Measurements from ENCODE around the gene EFNA1. TPM values are rescaled to one million over a fixed set of nuclear protein-coding genes. Genes with fewer than 3 reads are reported as not detected.
A peak's percentile ranks its signal among the peaks of the same experiment; 100 is the strongest.

Gene EFNA1
- total RNA-seq, 4 donors from 2014 or later, result 88.9 to 198 (median 120) TPM

DNA sequence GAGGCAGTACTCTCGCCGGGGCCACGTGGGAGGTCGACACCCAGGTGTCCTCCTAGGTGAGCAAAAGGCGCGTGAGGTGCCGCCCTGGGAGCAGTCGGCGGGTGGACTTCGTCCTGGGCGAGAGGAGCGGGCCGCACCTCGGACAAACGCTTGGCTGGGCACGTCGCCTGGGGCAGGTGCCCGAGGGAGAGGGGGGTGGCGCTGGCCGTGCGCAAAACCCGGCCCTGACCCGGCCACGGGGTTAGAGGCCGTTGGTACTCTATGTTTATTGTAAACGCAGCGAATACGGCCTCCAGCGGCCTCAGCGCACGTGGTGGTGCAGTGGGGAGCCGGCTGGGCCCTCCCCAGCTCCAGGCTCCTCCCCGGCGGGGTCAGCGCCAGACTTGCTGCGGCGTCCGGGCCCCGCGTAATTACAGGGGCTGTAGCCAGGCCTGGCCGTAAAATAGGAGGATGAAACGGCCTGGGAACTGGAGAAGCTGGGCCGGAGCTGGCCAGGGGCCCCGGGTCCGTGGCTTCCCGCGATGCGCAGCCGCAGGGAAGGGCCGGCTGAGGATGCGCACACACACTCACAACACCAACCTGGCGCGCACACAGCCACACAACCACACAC lies 1.6 kb upstream of the EFNA1 start:
- peaks cover 67% of the 10 kb centered on the region for H3K4me1 ChIP-seq
- no peaks in the 10 kb centered on the region for H3K27me3 ChIP-seq
- peak overlapping the region; percentile 100 for H3K27ac ChIP-seq
- DNase-seq (ENCODE audit: low spot score in 2 of 2), result peak in 1 of 2 donors; percentile 76
- H3K9me3 ChIP-seq, result no peaks in the 10 kb centered on the region
- 43% methylated on average over 20 of the region's 53 CpGs for WGBS
- no peaks in the 10 kb centered on the region for H3K36me3 ChIP-seq
- peak overlapping the region; percentile 83 for H3K4me3 ChIP-seq
- TF ChIP-seq POLR2AphosphoS5 (IDR thresholded peaks at IDR 0.05) (no peak), CTCF (IDR thresholded peaks at IDR 0.05) (no peak), EP300 (IDR thresholded peaks at IDR 0.05) (no peak), POLR2A (IDR thresholded peaks at IDR 0.05) (no peak)

- peak overlapping the region; percentile 100 for H3K27ac ChIP-seq
- H3K27me3 ChIP-seq, result no peaks in the 10 kb centered on the region
- no peaks in the 10 kb centered on the region for H3K9me3 ChIP-seq
- TF ChIP-seq CTCF (IDR thresholded peaks at IDR 0.05) (no peak), POLR2A (IDR thresholded peaks at IDR 0.05) (no peak), EP300 (IDR thresholded peaks at IDR 0.05) (no peak), POLR2AphosphoS5 (IDR thresholded peaks at IDR 0.05) (no peak)
- peaks cover 4% of the 10 kb centered on the region for H3K36me3 ChIP-seq
- 0% methylated on average over 21 of the region's 32 CpGs for WGBS
- H3K4me1 ChIP-seq, result peaks cover 73% of the 10 kb centered on the region
- H3K4me3 ChIP-seq, result peak overlapping the region; percentile 83
- DNase-seq (ENCODE audit: low spot score in 2 of 2), result peak in 1 of 2 donors; percentile 83
Measured at GRCh38 chr1:155126556-155127104, 1.0 kb upstream of the EFNA1 start.

DNA sequence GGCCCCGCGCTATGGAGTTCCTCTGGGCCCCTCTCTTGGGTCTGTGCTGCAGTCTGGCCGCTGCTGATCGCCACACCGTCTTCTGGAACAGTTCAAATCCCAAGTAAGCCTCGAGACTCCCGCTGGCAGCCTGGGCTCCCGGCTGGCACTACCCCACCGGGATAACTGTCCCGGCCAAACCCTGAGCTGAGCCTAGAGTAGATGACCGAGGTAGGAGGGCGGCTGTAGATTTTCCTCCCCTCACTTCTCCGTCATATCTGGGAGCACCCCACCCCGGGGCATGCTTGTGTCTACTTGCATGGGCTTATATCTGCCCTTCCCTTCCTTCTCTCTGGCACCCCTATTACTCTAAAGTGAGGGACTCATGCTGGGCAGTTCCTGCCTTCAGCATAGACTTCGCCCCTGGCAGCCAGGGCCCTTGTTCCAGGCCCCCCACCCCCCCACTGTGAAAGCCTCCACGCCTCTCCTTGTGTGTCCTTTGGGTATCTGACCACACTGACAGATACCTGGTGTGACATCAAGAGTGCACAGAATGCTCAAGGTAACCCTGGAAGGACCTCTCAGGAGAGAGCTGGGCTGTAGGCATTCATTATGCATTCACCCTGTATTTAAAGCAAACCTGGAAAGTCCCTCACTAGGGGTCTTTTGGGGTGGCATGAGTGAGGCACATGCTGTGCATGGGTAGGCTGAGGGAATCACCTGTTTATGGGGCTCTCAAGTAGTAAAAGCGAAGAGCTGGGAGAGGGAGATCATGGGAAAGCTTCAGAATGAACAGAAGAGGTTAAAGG lies 485 bp downstream of the EFNA1 start:
- H3K36me3 ChIP-seq, result peaks cover 18% of the 10 kb centered on the region
- WGBS, result 5% methylated on average over 10 of the region's 17 CpGs
- H3K4me3 ChIP-seq, result peak overlapping the region; percentile 83
- H3K27ac ChIP-seq, result peak overlapping the region; percentile 100
- H3K9me3 ChIP-seq, result no peaks in the 10 kb centered on the region
- peaks cover 88% of the 10 kb centered on the region for H3K4me1 ChIP-seq
- TF ChIP-seq EP300 (IDR thresholded peaks at IDR 0.05) (no peak), POLR2AphosphoS5 (IDR thresholded peaks at IDR 0.05) (peak in 1 of 3 donors; percentile 10), CTCF (IDR thresholded peaks at IDR 0.05) (no peak), POLR2A (IDR thresholded peaks at IDR 0.05) (peak in 1 of 2 donors; percentile 51)
- H3K27me3 ChIP-seq, result no peaks in the 10 kb centered on the region
- no peak for DNase-seq (ENCODE audit: low spot score in 2 of 2)

DNA sequence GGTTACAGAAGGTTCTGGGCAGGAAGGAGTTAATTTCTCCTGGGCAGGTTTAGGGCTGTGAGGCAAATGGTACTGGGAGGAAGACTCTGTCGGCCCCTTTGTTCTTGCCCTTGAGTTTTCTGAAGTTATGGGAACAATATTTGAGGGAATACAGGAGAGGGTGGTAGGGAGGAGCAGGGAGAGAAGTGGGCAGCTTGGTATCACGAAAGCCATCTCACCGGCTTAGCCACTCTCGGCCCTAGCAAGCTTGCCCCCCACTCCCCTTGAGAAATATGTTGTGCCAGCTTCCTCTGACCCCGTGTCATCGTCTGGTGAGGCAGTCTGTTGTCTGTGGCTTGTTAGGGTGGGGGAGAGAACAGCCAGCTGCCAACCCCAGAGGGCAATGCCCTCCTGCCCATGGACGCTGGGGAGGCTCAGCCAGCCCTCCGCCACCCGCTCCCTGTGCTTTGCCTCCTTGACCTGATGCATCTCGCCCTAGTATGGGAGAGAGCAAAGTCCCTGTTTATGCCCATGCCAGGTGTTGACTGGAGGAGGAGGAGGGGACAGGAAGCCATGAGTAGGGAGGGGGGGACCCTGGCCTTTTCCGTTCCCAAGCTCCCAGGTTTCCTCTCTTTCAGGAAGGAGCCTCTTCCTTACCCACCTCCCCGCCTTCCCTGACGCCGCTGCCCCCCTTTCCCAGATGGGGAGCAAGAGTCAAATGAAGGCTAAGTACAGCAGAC lies 1.2 kb downstream of the EFNA1 start:
- peaks cover 95% of the 10 kb centered on the region for H3K4me1 ChIP-seq
- DNase-seq (ENCODE audit: low spot score in 2 of 2), result no peak
- no peaks in the 10 kb centered on the region for H3K9me3 ChIP-seq
- H3K27me3 ChIP-seq, result no peaks in the 10 kb centered on the region
- peaks cover 25% of the 10 kb centered on the region for H3K36me3 ChIP-seq
- peak overlapping the region; percentile 100 for H3K27ac ChIP-seq
- TF ChIP-seq CTCF (IDR thresholded peaks at IDR 0.05) (no peak), POLR2AphosphoS5 (IDR thresholded peaks at IDR 0.05) (no peak), EP300 (IDR thresholded peaks at IDR 0.05) (no peak)
- 7% methylated on average over 14 of the region's 14 CpGs for WGBS
- H3K4me3 ChIP-seq, result peak overlapping the region; percentile 83
